NCI-H2107 treated with DMSO at 0.1 percent for 48 hours (cell line): Measurements from ENCODE around the gene ABLIM2.

Experiments used
- DNase-seq: peaks from one replicate; lab custom pipeline; 2025; ENCODE audit not compliant: unreplicated experiment; lab: John Stamatoyannopoulos, UW

ABLIM2 gene

GRCh38 chr4:8159537-8160232 lies 1.1 kb upstream of the ABLIM2 start:
- DNase-seq: no peak

- DNase-seq: no peak
Measured at GRCh38 chr4:8157944-8158709, 486 bp downstream of the ABLIM2 start.

GRCh38 chr4:8157496-8157895 lies 1.1 kb downstream of the ABLIM2 start:
- no peak for DNase-seq

- DNase-seq: no peak
Measured at GRCh38 chr4:8156617-8157016, 2.0 kb downstream of the ABLIM2 start.

- DNase-seq: no peak
Measured at GRCh38 chr4:8155660-8156421, 2.8 kb downstream of the ABLIM2 start.

GRCh38 chr4:8155048-8155447 lies 3.6 kb downstream of the ABLIM2 start:
- no peak for DNase-seq

- DNase-seq: no peak
Measured at GRCh38 chr4:8153441-8153840, 5.2 kb downstream of the ABLIM2 start.

- no peak for DNase-seq
Measured at GRCh38 chr4:8152865-8153257, 5.8 kb downstream of the ABLIM2 start.

- DNase-seq: no peak
Measured at GRCh38 chr4:8152090-8152864, 6.3 kb downstream of the ABLIM2 start.

- no peak for DNase-seq
Measured at GRCh38 chr4:8151165-8151650, 7.4 kb downstream of the ABLIM2 start.

GRCh38 chr4:8150152-8151090 lies 8.2 kb downstream of the ABLIM2 start:
- DNase-seq: no peak

GRCh38 chr4:8149664-8150063 lies 8.9 kb downstream of the ABLIM2 start:
- DNase-seq: no peak

GRCh38 chr4:8148785-8149435 lies 9.7 kb downstream of the ABLIM2 start:
- no peak for DNase-seq

- DNase-seq: no peak
Measured at GRCh38 chr4:8148159-8148558, 10.5 kb downstream of the ABLIM2 start.

GRCh38 chr4:8147231-8147970 lies 11.2 kb downstream of the ABLIM2 start:
- no peak for DNase-seq

- no peak for DNase-seq
Measured at GRCh38 chr4:8146157-8146556, 12.5 kb downstream of the ABLIM2 start.

GRCh38 chr4:8144359-8144758 lies 14.3 kb downstream of the ABLIM2 start:
- DNase-seq: no peak

- DNase-seq: no peak
Measured at GRCh38 chr4:8143392-8144140, 15.0 kb downstream of the ABLIM2 start.
